C4-2B (cell line): ENCODE measurements around the gene ARRDC5.

Source experiments
- ZFX ChIP-seq: fragments of 450-650 bp; IDR thresholded peaks from 2 replicates; pipeline ENCODE4 v1.6.1; 2017
- TF ChIP-seq, protein P1 (sequence below): fragments of 450-650 bp; conservative IDR thresholded peaks from 2 replicates; pipeline ENCODE4 v1.5.1; 2017; ENCODE audit warnings: mild to moderate bottlenecking

DNA sequence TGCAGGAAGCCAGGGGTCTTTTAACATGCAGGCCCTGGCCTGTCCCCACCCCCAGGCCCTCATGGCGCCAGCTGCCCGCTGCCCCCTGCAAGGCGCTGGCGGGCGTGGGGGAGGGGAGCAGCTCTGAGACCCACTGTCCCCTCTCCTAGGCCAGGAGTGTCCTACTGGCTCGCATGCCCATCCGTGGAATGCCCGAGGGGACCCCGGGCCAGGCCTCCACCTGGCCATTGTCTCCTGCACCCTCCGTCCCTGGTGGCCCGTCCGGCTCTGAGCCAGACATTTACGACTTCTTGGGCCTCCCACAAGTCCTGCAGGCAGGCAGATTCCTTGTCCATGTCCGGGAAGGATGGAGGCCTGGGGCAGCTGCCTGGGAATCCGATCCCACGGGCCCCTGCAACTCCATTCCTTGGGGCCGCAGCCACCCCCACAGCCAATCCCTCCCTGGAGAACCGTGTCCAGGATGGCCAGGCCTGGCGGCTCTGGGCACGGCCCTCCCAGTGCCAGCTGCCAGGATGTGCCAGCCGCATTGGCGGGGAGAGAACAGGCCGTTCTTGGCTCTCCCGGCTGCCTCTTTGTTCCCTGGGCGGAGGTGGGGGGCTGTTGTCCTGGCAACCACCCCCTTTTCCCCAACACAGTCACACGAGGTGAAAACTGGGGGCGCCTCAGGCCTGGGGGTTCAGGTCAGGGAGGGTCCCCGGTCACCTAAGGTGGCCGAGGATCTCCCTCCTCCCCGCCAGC lies 24.8 kb downstream of the ARRDC5 start:
- TF ChIP-seq, protein P1, sequence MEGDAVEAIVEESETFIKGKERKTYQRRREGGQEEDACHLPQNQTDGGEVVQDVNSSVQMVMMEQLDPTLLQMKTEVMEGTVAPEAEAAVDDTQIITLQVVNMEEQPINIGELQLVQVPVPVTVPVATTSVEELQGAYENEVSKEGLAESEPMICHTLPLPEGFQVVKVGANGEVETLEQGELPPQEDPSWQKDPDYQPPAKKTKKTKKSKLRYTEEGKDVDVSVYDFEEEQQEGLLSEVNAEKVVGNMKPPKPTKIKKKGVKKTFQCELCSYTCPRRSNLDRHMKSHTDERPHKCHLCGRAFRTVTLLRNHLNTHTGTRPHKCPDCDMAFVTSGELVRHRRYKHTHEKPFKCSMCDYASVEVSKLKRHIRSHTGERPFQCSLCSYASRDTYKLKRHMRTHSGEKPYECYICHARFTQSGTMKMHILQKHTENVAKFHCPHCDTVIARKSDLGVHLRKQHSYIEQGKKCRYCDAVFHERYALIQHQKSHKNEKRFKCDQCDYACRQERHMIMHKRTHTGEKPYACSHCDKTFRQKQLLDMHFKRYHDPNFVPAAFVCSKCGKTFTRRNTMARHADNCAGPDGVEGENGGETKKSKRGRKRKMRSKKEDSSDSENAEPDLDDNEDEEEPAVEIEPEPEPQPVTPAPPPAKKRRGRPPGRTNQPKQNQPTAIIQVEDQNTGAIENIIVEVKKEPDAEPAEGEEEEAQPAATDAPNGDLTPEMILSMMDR, result no peak
- no peak for TF ChIP-seq ZFX
